ENCODE data around the gene SLC25A18.

The SLC25A18 gene

GRCh38 chr22:17579535-17579981 is 16.3 kb downstream of the SLC25A18 start:
- H3K4me3 ChIP-seq (ENCODE audit: low read depth, low read length): no peak overlapping the region
- TF ChIP-seq CTCF (IDR thresholded peaks at IDR 0.05; ENCODE audit: control insufficient read depth, extremely low read depth, insufficient read depth): no peak
- DNase-seq (ENCODE audit: low read depth): no peak

- no peak overlapping the region for H3K4me3 ChIP-seq (ENCODE audit: low read depth, low read length)
- DNase-seq (ENCODE audit: low read depth): no peak
- no peak for TF ChIP-seq CTCF (IDR thresholded peaks at IDR 0.05; ENCODE audit: control insufficient read depth, extremely low read depth, insufficient read depth)
These were observed 17.2 kb downstream of the SLC25A18 start for GRCh38 chr22:17580441-17581031.

- no peak for TF ChIP-seq CTCF (IDR thresholded peaks at IDR 0.05; ENCODE audit: control insufficient read depth, extremely low read depth, insufficient read depth)
- H3K4me3 ChIP-seq (ENCODE audit: low read depth, low read length): no peak overlapping the region
- no peak for DNase-seq (ENCODE audit: low read depth)
These were observed 17.8 kb downstream of the SLC25A18 start for GRCh38 chr22:17581056-17581455.

DNA sequence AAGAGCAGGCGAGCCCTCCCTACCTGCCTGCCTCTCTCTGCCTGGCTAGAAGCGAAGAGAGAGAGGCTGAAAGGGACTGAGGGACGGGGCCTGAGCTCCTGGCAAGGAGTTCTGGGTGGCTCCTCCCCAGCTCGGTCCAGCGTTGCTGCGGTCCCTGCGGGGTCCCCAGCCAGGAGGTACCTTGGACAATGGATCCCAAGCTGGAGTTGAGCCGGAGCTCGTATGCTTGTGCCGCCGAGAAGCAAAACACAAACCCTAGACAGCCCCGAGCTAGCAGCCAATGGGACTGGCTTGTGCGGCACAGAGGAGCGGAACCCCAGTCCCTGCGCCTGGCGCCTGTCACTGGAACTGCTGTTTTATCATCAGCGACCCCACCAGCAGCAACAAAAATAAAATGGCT is 18.3 kb downstream of the SLC25A18 start:
- TF ChIP-seq CTCF (IDR thresholded peaks at IDR 0.05; ENCODE audit: control insufficient read depth, extremely low read depth, insufficient read depth): no peak
- no peak overlapping the region for H3K4me3 ChIP-seq (ENCODE audit: low read depth, low read length)
- DNase-seq (ENCODE audit: low read depth): no peak

DNA sequence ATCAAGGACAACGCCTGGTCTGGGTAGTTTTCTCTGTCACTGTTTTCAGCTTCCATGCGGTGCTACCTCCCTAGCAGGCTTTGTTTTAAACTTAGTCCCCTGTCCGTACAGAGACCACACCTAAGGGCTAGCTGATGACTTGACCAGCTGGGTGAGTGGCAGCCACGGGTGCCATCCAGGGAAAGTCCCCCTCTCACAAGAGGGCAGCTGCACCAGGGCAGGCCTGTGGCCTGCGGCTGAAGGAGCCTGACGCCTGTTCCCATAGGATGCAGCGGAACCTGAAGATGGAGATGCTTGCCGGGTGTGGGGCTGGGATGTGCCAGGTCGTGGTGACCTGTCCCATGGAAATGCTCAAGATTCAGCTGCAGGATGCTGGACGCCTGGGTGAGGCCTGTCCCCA is 19.9 kb downstream of the SLC25A18 start:
- DNase-seq (ENCODE audit: low read depth): no peak
- H3K4me3 ChIP-seq (ENCODE audit: low read depth, low read length): no peak overlapping the region
- TF ChIP-seq CTCF (IDR thresholded peaks at IDR 0.05; ENCODE audit: control insufficient read depth, extremely low read depth, insufficient read depth): no peak

- no peak for DNase-seq (ENCODE audit: low read depth)
- no peak for TF ChIP-seq CTCF (IDR thresholded peaks at IDR 0.05; ENCODE audit: control insufficient read depth, extremely low read depth, insufficient read depth)
These were observed 23.6 kb downstream of the SLC25A18 start for GRCh38 chr22:17586831-17587440.

GRCh38 chr22:17587629-17588028 is 24.3 kb downstream of the SLC25A18 start:
- H3K4me3 ChIP-seq (ENCODE audit: low read depth, low read length): no peak overlapping the region
- DNase-seq (ENCODE audit: low read depth): no peak
- TF ChIP-seq CTCF (IDR thresholded peaks at IDR 0.05; ENCODE audit: control insufficient read depth, extremely low read depth, insufficient read depth): no peak

More at GRCh38 chr22:17586831-17587440, 23.6 kb downstream of the SLC25A18 start:
- H3K4me3 ChIP-seq (ENCODE audit: low read depth, low read length): no peak overlapping the region
